K562 (cell line): ENCODE measurements around the gene IVL. TPM values are rescaled to one million over a fixed set of nuclear protein-coding genes. Genes with fewer than 3 reads are reported as not detected.

Experiments
- ATAC-seq: fragments of 200-7000 bp; cut with Tn5 transposase; 3 replicates; pipeline ENCODE4 v1.9.1; 2020; ENCODE audit warnings: moderate library complexity
- BruUV-seq: library from RNA; stranded (reverse); fragments of 400-500 nt; replicated peaks from 2 replicates; lab custom pipeline; 2021; lab: Mats Ljungman, UMichigan
- CTCF ChIA-PET: fragments of 300-600 bp; formaldehyde crosslinking; extraction: SDS; loops from one replicate; lab custom pipeline; 2021; ENCODE audit warnings: low intra/inter-chr PET ratio; lab: Yijun Ruan, JAX
- POLR2A ChIA-PET: fragments of 300-600, 350-650 bp; sonication (Branson Sonifier 250); formaldehyde crosslinking; extraction: SDS; loops from one replicate; lab custom pipeline; 2021; ENCODE audit warnings: antibody characterized with exemption, inconsistent platforms; lab: Yijun Ruan, JAX
- DNase-seq, 4 experiments: peaks; one replicate each; pipeline versions ENCODE4 v3.0.0 to v3.0.0-alpha.2; 2011 to 2018; ENCODE audit warnings: low spot score in 3 of 4, mixed read lengths in 3 of 4; ENCODE audit errors: extremely low read depth in 1 of 4
- FAIRE-seq: peaks from 2 replicates; lab custom pipeline; 2011; peaks lifted over from hg19 to GRCh38; lab: Jason Lieb, UNC
- H2AFZ ChIP-seq: 2 replicates; pipeline ENCODE4 v1.6.0; 2011; ENCODE audit warnings: low read depth, low read length, control low read depth, inconsistent platforms
- H3K27ac ChIP-seq: fragments of 200-600 bp; 3 replicates; pipeline ENCODE4 v1.8.0; 2011; ENCODE audit warnings: low read depth, mild to moderate bottlenecking, control low read depth, inconsistent platforms, low read length, moderate library complexity, mixed read lengths; ENCODE audit errors: extremely low read depth
- H3K27me3 ChIP-seq, 2 experiments: fragments of 300-600 bp in 1 of 2; 2 replicates in 1 of 2; 3 replicates in 1 of 2; pipeline versions ENCODE4 v1.6.0 to v1.8.0; 2011; ENCODE audit warnings: inconsistent platforms in 2 of 2, low read length in 2 of 2, mild to moderate bottlenecking in 1 of 2, mixed read lengths in 1 of 2, moderate library complexity in 1 of 2; ENCODE audit not compliant: control insufficient read depth in 2 of 2, insufficient read depth in 2 of 2
- H3K36me3 ChIP-seq: fragments of 300-600 bp; 3 replicates; pipeline ENCODE4 v1.8.0; 2011; ENCODE audit warnings: mild to moderate bottlenecking, low read length, inconsistent platforms; ENCODE audit not compliant: control insufficient read depth, insufficient read depth
- H3K4me1 ChIP-seq, 2 experiments: fragments of 200-600 bp in 1 of 2; replicated peaks in 1 of 2; 2 replicates in 1 of 2; 3 replicates in 1 of 2; pipeline versions ENCODE4 v1.5.1 to v1.8.0; 2011; ENCODE audit warnings: inconsistent platforms in 2 of 2, low read length in 2 of 2, mild to moderate bottlenecking in 1 of 2, mixed read lengths in 1 of 2, moderate library complexity in 1 of 2; ENCODE audit not compliant: control insufficient read depth in 2 of 2, insufficient read depth in 2 of 2
- H3K4me2 ChIP-seq: 2 replicates; pipeline ENCODE4 v1.6.1; 2011; ENCODE audit warnings: low read length, control low read depth, inconsistent platforms, mixed read lengths; ENCODE audit not compliant: insufficient read depth
- H3K4me3 ChIP-seq: fragments of 200-600 bp; sonication (generic), shearing (Covaris generic); 2 replicates; pipeline ENCODE4 v1.5.1; 2016; ENCODE audit warnings: control low read depth, inconsistent platforms
- H3K79me2 ChIP-seq: fragments of 200-600 bp; 3 replicates; pipeline ENCODE4 v1.8.0; 2011; ENCODE audit warnings: low read length, inconsistent platforms; ENCODE audit not compliant: control insufficient read depth, insufficient read depth
- H3K9ac ChIP-seq, 2 experiments: 2 replicates each; pipeline versions ENCODE4 v1.6.0 to v1.6.1; 2011; ENCODE audit warnings: low read depth in 2 of 2, low read length in 2 of 2, control low read depth in 1 of 2, inconsistent platforms in 1 of 2, mild to moderate bottlenecking in 1 of 2, mixed read lengths in 1 of 2; ENCODE audit not compliant: insufficient read depth in 1 of 2
- H3K9me1 ChIP-seq: one replicate; pipeline ENCODE4 v1.6.0; 2011; ENCODE audit warnings: inconsistent platforms, mild to moderate bottlenecking, low read length, moderate library complexity; ENCODE audit not compliant: control insufficient read depth, insufficient read depth
- H3K9me3 ChIP-seq: replicated peaks from 2 replicates; pipeline ENCODE4 v1.5.1; 2011; ENCODE audit warnings: low read depth, low read length, inconsistent platforms; ENCODE audit not compliant: control insufficient read depth, insufficient read depth
- H4K20me1 ChIP-seq: replicated peaks from 2 replicates; pipeline ENCODE4 v1.6.1; 2011; ENCODE audit warnings: low read length, inconsistent platforms, mixed read lengths; ENCODE audit not compliant: control insufficient read depth, insufficient read depth
- BCL6 ChIP-seq: fragments of 250-450 bp; sonication (Bioruptor Pico); IDR thresholded peaks from 2 replicates; pipeline ENCODE4 v1.4.0; 2020
- CUX1 ChIP-seq: fragments of 200-800 bp; sonication (Bioruptor generic); IDR thresholded peaks from 2 replicates; pipeline ENCODE4 v1.6.1; 2016; ENCODE audit warnings: missing genetic modification characterization, missing compliant biosample characterization
- KAT8 ChIP-seq: fragments of 450-650 bp; IDR thresholded peaks from 2 replicates; pipeline ENCODE4 v1.6.1; 2016; ENCODE audit warnings: low read depth, mild to moderate bottlenecking
- RBM25 ChIP-seq: fragments of 200-400 bp; formaldehyde crosslinking; IDR thresholded peaks from 2 replicates; pipeline ENCODE4 v1.6.1; 2018; ENCODE audit warnings: low read length, low read depth, moderate library complexity; ENCODE audit not compliant: severe bottlenecking
- TAL1 ChIP-seq: fragments of 450-650 bp; IDR thresholded peaks from 2 replicates; pipeline ENCODE4 v1.6.1; 2016; ENCODE audit warnings: mild to moderate bottlenecking
- ZNF79 ChIP-seq: fragments of 250-450 bp; sonication (Bioruptor Pico); IDR thresholded peaks from 2 replicates; pipeline ENCODE4 v1.4.0; 2020; ENCODE audit warnings: low read depth, mild to moderate bottlenecking, moderate library complexity
- WGBS: fragments of 100-300 bp; shearing (Covaris generic); methylation state at CpG from one replicate; pipeline ENCODE4 v1.1.6; 2016; ENCODE audit warnings: low coverage, mixed read lengths; ENCODE audit not compliant: insufficient coverage; ENCODE audit errors: missing lambda C conversion rate; 5-methylcytosine and 5-hydroxymethylcytosine counted together
- in situ Hi-C: fragments of 300-500 bp; cut with MboI; formaldehyde crosslinking; loops from 4 replicates; pipeline ENCODE4 v1.15.0; 2018; ENCODE audit warnings: inconsistent platforms, mixed read lengths
- intact Hi-C: fragments of 100-400 bp; cut with micrococcal nuclease; formaldehyde crosslinking; loops from 2 replicates; pipeline ENCODE4 v1.14.2; 2022
- polyA plus RNA-seq, 8 experiments: library from polyadenylated mRNA; depleted of rRNA in 4 of 8; stranded (reverse) in 5 of 8; unstranded in 3 of 8; fragments of >200 nt; fragmentation: Nextera tagmentation in 2 of 8; fragmentation: Illumina TruSeq in 1 of 8; extraction: Ambion mirVana in 2 of 8; extraction: Trizol in 1 of 8; gene quantifications; 2 replicates each; pipeline versions ENCODE4 v1.2.1 to v1.2.3, GENCODE V29; 2011 to 2014; ENCODE audit warnings: inconsistent platforms in 1 of 8, missing spikeins in 1 of 8
- total RNA-seq, 7 experiments: library from RNA; depleted of rRNA in 6 of 7; stranded (reverse); fragments of >200 nt in 6 of 7; fragmentation: Illumina TruSeq in 2 of 7; extraction: Trizol in 2 of 7; gene quantifications; 2 replicates each; pipeline versions ENCODE4 v1.2.1 to v1.2.3, GENCODE V29; 2011 to 2021; ENCODE audit warnings: low replicate concordance in 1 of 7

Gene IVL
- total and polyA plus RNA-seq, 9 of the 15 experiments (the other 6 are each of a cell fraction or from before 2014, with no cell fraction given): not detected

GRCh38 chr1:152861374-152861773 lies 47.0 kb upstream of the IVL start:
- Histone ChIP-seq H3K27me3 (no peaks in the 10 kb centered on the region), H3K27ac (no peak overlapping the region), H3K4me1 (no peaks in the 10 kb centered on the region), H3K9me3 (no peaks in the 10 kb centered on the region), H3K79me2 (no peaks in the 10 kb centered on the region), H3K4me3 (no peak overlapping the region), H3K9ac (no peak overlapping the region), H3K36me3 (no peaks in the 10 kb centered on the region), H3K9me1 (no peaks in the 10 kb centered on the region), H4K20me1 (no peaks in the 10 kb centered on the region), H3K4me2 (no peak overlapping the region), H2AFZ (no peak overlapping the region)
- ChIA-PET POLR2A (no interaction called here), CTCF (no interaction called here)
- BruUV-seq: no TSS peak
- ATAC-seq (no peak), DNase-seq (no peak), FAIRE-seq (no peak)
- in situ Hi-C loops (no loop called here), intact Hi-C loops (no loop called here)
- 2% methylated on average over 4 of the region's 4 CpGs for WGBS
- no peak for TF ChIP-seq TAL1
- TF ChIP-seq ZNF79 (CRISPR knock-in tag): no peak
- TF ChIP-seq BCL6 (CRISPR knock-in tag): no peak
- TF ChIP-seq CUX1: no peak
- TF ChIP-seq RBM25: no peak
- no peak for TF ChIP-seq KAT8
